SK-N-SH (cell line): Measurements from ENCODE around the gene LPIN1. TPM values are rescaled to one million over a fixed set of nuclear protein-coding genes. Genes with fewer than 3 reads are reported as not detected.
"Not testable (repeated sequence)": the region's sequence is repeated elsewhere in the genome, so short reads cannot be mapped to it uniquely, and the experiment has no call there.

Experiments used
- CTCF ChIA-PET: fragments of 300-600, 350-600 bp; formaldehyde crosslinking; extraction: SDS; loops from one replicate; lab custom pipeline; 2021; lab: Yijun Ruan, JAX
- POLR2A ChIA-PET: fragments of 350-600 bp; sonication (Branson Sonifier 250); formaldehyde crosslinking; extraction: SDS; loops from one replicate; lab custom pipeline; 2020; ENCODE audit warnings: antibody characterized with exemption, inconsistent platforms; lab: Yijun Ruan, JAX
- DNase-seq: peaks from one replicate; pipeline ENCODE4 v3.0.0; 2012
- H2AFZ ChIP-seq: fragments of 200-600 bp; sonication (generic); 2 replicates; pipeline ENCODE4 v1.8.1; 2016; ENCODE audit warnings: antibody characterized with exemption, mild to moderate bottlenecking, low read depth
- H3F3A ChIP-seq: fragments of 200-600 bp; sonication (generic); replicated peaks from 2 replicates; pipeline ENCODE3; 2016; ENCODE audit warnings: antibody characterized with exemption, mild to moderate bottlenecking; ENCODE audit not compliant: insufficient read depth
- H3K27ac ChIP-seq, 2 experiments: fragments of 200-500 bp in 1 of 2; fragments of 200-600 bp in 1 of 2; sonication (Bioruptor generic) in 1 of 2; sonication (generic), shearing (Covaris generic) in 1 of 2; 2 replicates each; pipeline versions ENCODE4 v1.5.1 to v1.6.1; 2014 to 2016; ENCODE audit warnings: low read depth in 2 of 2, inconsistent platforms in 1 of 2, low read length in 1 of 2, mild to moderate bottlenecking in 1 of 2, mixed read lengths in 1 of 2
- H3K27me3 ChIP-seq: fragments of 200-600 bp; sonication (generic), shearing (Covaris generic); 2 replicates; pipeline ENCODE4 v1.6.1; 2016; ENCODE audit warnings: mixed run types; ENCODE audit not compliant: insufficient read depth
- H3K36me3 ChIP-seq, 2 experiments: fragments of 200-500 bp in 1 of 2; fragments of 200-600 bp in 1 of 2; sonication (Bioruptor generic) in 1 of 2; sonication (generic) in 1 of 2; replicated peaks in 1 of 2; 2 replicates each; pipeline versions ENCODE3 to v1.5.1; 2014 to 2016; ENCODE audit warnings: low read length in 1 of 2, mild to moderate bottlenecking in 1 of 2; ENCODE audit not compliant: insufficient read depth in 2 of 2, control insufficient read depth in 1 of 2
- H3K4me1 ChIP-seq, 2 experiments: fragments of 200-500 bp in 1 of 2; fragments of 200-600 bp in 1 of 2; sonication (Bioruptor generic) in 1 of 2; sonication (generic), shearing (Covaris generic) in 1 of 2; 2 replicates each; pipeline versions ENCODE4 v1.5.1 to v1.6.1; 2014 to 2016; ENCODE audit warnings: low read depth in 1 of 2, low read length in 1 of 2, mixed run types in 1 of 2; ENCODE audit not compliant: insufficient read depth in 2 of 2, control insufficient read depth in 1 of 2
- H3K4me2 ChIP-seq: fragments of 200-600 bp; sonication (generic), shearing (Covaris generic); 2 replicates; pipeline ENCODE4 v1.6.1; 2017; ENCODE audit warnings: mixed run types
- H3K4me3 ChIP-seq, 2 experiments: fragments of 200-500 bp in 1 of 2; fragments of 200-600 bp in 1 of 2; sonication (Bioruptor generic) in 1 of 2; sonication (generic), shearing (Covaris generic) in 1 of 2; 2 replicates each; pipeline versions ENCODE4 v1.5.1 to v1.8.1; 2014 to 2016; ENCODE audit warnings: low read depth in 2 of 2, inconsistent platforms in 1 of 2, low read length in 1 of 2, mild to moderate bottlenecking in 1 of 2, mixed read lengths in 1 of 2, moderate library complexity in 1 of 2
- H3K79me2 ChIP-seq: fragments of 200-600 bp; sonication (generic); 2 replicates; pipeline ENCODE4 v1.8.1; 2017; ENCODE audit warnings: mild to moderate bottlenecking; ENCODE audit not compliant: insufficient read depth
- H3K9ac ChIP-seq: fragments of 200-600 bp; sonication (generic); 2 replicates; pipeline ENCODE4 v1.6.1; 2017; ENCODE audit warnings: mixed run types
- H3K9me2 ChIP-seq: fragments of 200-600 bp; sonication (generic); 2 replicates; pipeline ENCODE4 v1.6.1; 2017; ENCODE audit warnings: mixed run types
- H3K9me3 ChIP-seq: fragments of 200-600 bp; sonication (generic); 2 replicates; pipeline ENCODE4 v1.6.1; 2017; ENCODE audit warnings: mixed run types, mild to moderate bottlenecking, moderate library complexity
- H4K20me1 ChIP-seq: fragments of 200-600 bp; sonication (generic); 2 replicates; pipeline ENCODE4 v1.6.1; 2017; ENCODE audit warnings: mild to moderate bottlenecking, mixed run types; ENCODE audit not compliant: insufficient read depth
- ELF1 ChIP-seq: IDR thresholded peaks from 2 replicates; pipeline ENCODE4 v1.4.0; 2012
- EZH2phosphoT487 ChIP-seq: fragments of 200-600 bp; sonication (generic); IDR thresholded peaks from 2 replicates; pipeline ENCODE4 v1.6.1; 2017; ENCODE audit warnings: low read depth, mixed run types, mild to moderate bottlenecking, antibody characterized with exemption, moderate library complexity, borderline replicate concordance
- FOXJ3 ChIP-seq: sonication (generic); formaldehyde crosslinking; IDR thresholded peaks from 2 replicates; pipeline ENCODE4 v1.5.1; 2020; ENCODE audit warnings: mild to moderate bottlenecking, missing genetic modification reagents
- JUND ChIP-seq: IDR thresholded peaks from 2 replicates; pipeline ENCODE4 v1.4.0; 2012
- MXI1 ChIP-seq: IDR thresholded peaks from 2 replicates; pipeline ENCODE4 v1.6.1; 2012; ENCODE audit warnings: mild to moderate bottlenecking, low read depth, low read length, improper control_type of control experiment
- RXRA ChIP-seq: IDR thresholded peaks from 2 replicates; pipeline ENCODE4 v1.4.0; 2012; ENCODE audit warnings: low read depth, mild to moderate bottlenecking, borderline replicate concordance
- SMC3 ChIP-seq: IDR thresholded peaks from 2 replicates; pipeline ENCODE4 v1.6.1; 2012; ENCODE audit warnings: low read depth, low read length, improper control_type of control experiment
- TAF1 ChIP-seq: IDR thresholded peaks from 2 replicates; pipeline ENCODE4 v1.6.1; 2012; ENCODE audit warnings: low read depth, mild to moderate bottlenecking, low read length, moderate library complexity, borderline replicate concordance
- TCF12 ChIP-seq: IDR thresholded peaks from 2 replicates; pipeline ENCODE4 v1.4.0; 2012
- ZBTB33 ChIP-seq: IDR thresholded peaks from 2 replicates; pipeline ENCODE4 v1.4.0; 2012; ENCODE audit warnings: low read depth, borderline replicate concordance
- WGBS: methylation state at CpG from one replicate; pipeline ENCODE4 v1.1.6; 2017; ENCODE audit warnings: low lambda C conversion rate; 5-methylcytosine and 5-hydroxymethylcytosine counted together
- polyA plus RNA-seq, 3 experiments: library from polyadenylated mRNA; depleted of rRNA; stranded (reverse); fragments of >200 nt; gene quantifications; 2 replicates each; pipeline ENCODE4 v1.2.3, GENCODE V29; 2012
- TF ChIP-seq, protein P1 (sequence below): fragments of 150-350 bp; IDR thresholded peaks from 2 replicates; pipeline ENCODE4 v1.6.1; 2017; ENCODE audit warnings: antibody characterized with exemption, low read length, low read depth, borderline replicate concordance

The LPIN1 gene
- polyA plus RNA-seq, 1 of the 3 experiments (the other 2 are of a cell fraction) = 22.1 TPM

- H3K9me3 ChIP-seq, H3K79me2 ChIP-seq, DNase-seq, H2AFZ ChIP-seq, H3K4me1 ChIP-seq, H4K20me1 ChIP-seq, H3K27me3 ChIP-seq, POLR2A ChIA-PET, H3F3A ChIP-seq, H3K4me3 ChIP-seq, H3K9me2 ChIP-seq, H3K9ac ChIP-seq, H3K36me3 ChIP-seq, H3K4me2 ChIP-seq, H3K27ac ChIP-seq: not testable (repeated sequence)
- 65% methylated on average over 4 of the region's 4 CpGs for WGBS
- TF ChIP-seq TCF12 = peak; percentile 14; the same call in 1 of the 2 replicates
- 0 out of 2 replicates have a peak, but pooled peaks have one; percentile 18 for TF ChIP-seq JUND
- CTCF ChIA-PET = interaction anchor here (0.6 to 32.6 kb wide), 5 partner anchors 13 to 217 kb away, joined by 3 to 873 read pairs (median 40); partner anchors contain the start of gene LPIN1
Measured at GRCh38 chr2:11731214-11731984, 15.0 kb upstream of the LPIN1 start.

DNA sequence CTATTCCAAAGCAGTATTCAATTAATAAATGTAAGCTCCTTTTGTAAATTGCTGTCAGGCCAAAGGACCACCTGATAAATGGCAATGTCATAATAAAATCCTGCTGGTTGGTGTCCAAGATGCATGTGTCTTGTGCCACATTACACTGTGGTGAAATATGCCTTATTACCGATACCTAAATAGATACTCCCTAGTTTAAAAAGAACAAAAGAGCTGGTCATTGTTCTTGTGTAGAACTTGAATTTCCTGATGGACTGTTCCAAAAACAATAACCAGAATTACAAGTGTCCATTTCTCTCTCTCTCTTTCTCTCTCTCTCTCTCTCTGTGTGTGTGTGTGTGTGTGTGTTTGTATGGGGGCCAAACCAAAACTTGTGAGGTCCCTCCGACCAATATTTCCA, 13.8 kb upstream of the LPIN1 start:
- Histone ChIP-seq H3K4me3 (no peak overlapping the region), H3K9me3 (no peaks in the 10 kb centered on the region), H3K27ac (no peak overlapping the region), H3K4me1 (no peaks in the 10 kb centered on the region), H3K4me2 (no peak overlapping the region), H3K36me3 (no peaks in the 10 kb centered on the region), H4K20me1 (no peaks in the 10 kb centered on the region), H3K9me2 (no peaks in the 10 kb centered on the region), H2AFZ (no peak overlapping the region), H3K27me3 (peaks cover 4% of the 10 kb centered on the region; the same call in 1 of the 2 replicates), H3F3A (no peaks in the 10 kb centered on the region), H3K79me2 (no peaks in the 10 kb centered on the region), H3K9ac (no peak overlapping the region)
- POLR2A ChIA-PET = no interaction called here
- no peak for DNase-seq
- WGBS = 76% methylated on average over 2 of the region's 2 CpGs
- CTCF ChIA-PET = interaction anchor here (1.1 to 32.6 kb wide), 4 partner anchors 12 to 49 kb away, joined by 3 to 873 read pairs (median 247); partner anchors contain the start of gene LPIN1
- TF ChIP-seq FOXJ3 (CRISPR knock-in tag) (no peak), ZBTB33 (no peak), EZH2phosphoT487 (no peak), RXRA (no peak), TAF1 (no peak), MXI1 (no peak), SMC3 (no peak), ELF1 (no peak)
- TF ChIP-seq, protein P1, sequence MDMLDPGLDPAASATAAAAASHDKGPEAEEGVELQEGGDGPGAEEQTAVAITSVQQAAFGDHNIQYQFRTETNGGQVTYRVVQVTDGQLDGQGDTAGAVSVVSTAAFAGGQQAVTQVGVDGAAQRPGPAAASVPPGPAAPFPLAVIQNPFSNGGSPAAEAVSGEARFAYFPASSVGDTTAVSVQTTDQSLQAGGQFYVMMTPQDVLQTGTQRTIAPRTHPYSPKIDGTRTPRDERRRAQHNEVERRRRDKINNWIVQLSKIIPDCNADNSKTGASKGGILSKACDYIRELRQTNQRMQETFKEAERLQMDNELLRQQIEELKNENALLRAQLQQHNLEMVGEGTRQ = no peak

- H3K9ac ChIP-seq, H3K4me3 ChIP-seq, H3K4me1 ChIP-seq, H2AFZ ChIP-seq, DNase-seq, H3K9me3 ChIP-seq, H3K79me2 ChIP-seq, H3K4me2 ChIP-seq, H3K27ac ChIP-seq, H3K27me3 ChIP-seq, H3K36me3 ChIP-seq, H3F3A ChIP-seq, H3K9me2 ChIP-seq, H4K20me1 ChIP-seq: not testable (repeated sequence)
- ChIA-PET POLR2A (interaction anchor here (1.0 to 1.9 kb wide), 3 partner anchors 18 to 42 kb away, joined by 3 to 7 read pairs (median 5); no protein-coding TSS in a partner anchor), CTCF (interaction anchor here (1.2 to 32.6 kb wide), 5 partner anchors 10 to 48 kb away, joined by 4 to 873 read pairs (median 12); partner anchors contain the start of gene LPIN1)
- WGBS = 98% methylated on average over 2 of the region's 2 CpGs
Measured at GRCh38 chr2:11737852-11738251, 8.6 kb upstream of the LPIN1 start.
